Myocyte (in vitro differentiated cells): ENCODE measurements around the gene TMEM30A. TPM values are rescaled to one million over a fixed set of nuclear protein-coding genes. Genes with fewer than 3 reads are reported as not detected.

Source experiments
- total RNA-seq: library from RNA; depleted of rRNA; stranded (reverse); fragments of >200 nt; gene quantifications from 2 replicates; pipeline ENCODE4 v1.2.3, GENCODE V29; 2014

The TMEM30A gene
- total RNA-seq, 1 donor from 2014 or later, result 118 TPM

Other genes starting within 250 kb of the TMEM30A start
- 14.6 and 17.7 TPM in 2 replicates for gene COL12A1, start 78.7 kb downstream of the TMEM30A start, total RNA-seq
- gene COX7A2, start 41.0 kb downstream of the TMEM30A start, total RNA-seq, result 260 and 1,028 TPM in 2 replicates
- gene FILIP1, start 209.0 kb upstream of the TMEM30A start, total RNA-seq, result 41.5 and 46.7 TPM in 2 replicates